ENCODE data around the gene CCDC51. TPM values are rescaled to one million over a fixed set of nuclear protein-coding genes. Genes with fewer than 3 reads are reported as not detected.

CCDC51 gene
- total and polyA plus RNA-seq, 2 of the 13 experiments (the other 11 are each of a cell fraction or from before 2014, with no cell fraction given), result 18.1 to 29.4 TPM

GRCh38 chr3:48431224-48432029 lies 8.5 kb downstream of the CCDC51 start (continued):
- TF ChIP-seq ASH2L (IDR thresholded peaks at IDR 0.05; ENCODE audit: insufficient read length, low read depth, low read length) (peak; percentile 35), ZNF275 (CRISPR knock-in tag; IDR thresholded peaks at IDR 0.05; ENCODE audit: borderline replicate concordance) (no peak), HOXA9 (CRISPR knock-in tag; IDR thresholded peaks at IDR 0.05; ENCODE audit: borderline replicate concordance) (no peak), ATF7-NPFF (CRISPR knock-in tag; IDR thresholded peaks at IDR 0.05; ENCODE audit: low read depth) (no peak), ZNF44 (CRISPR knock-in tag; IDR thresholded peaks at IDR 0.05) (no peak), ZFYVE20 (CRISPR knock-in tag; IDR thresholded peaks at IDR 0.05; ENCODE audit: borderline replicate concordance, low read depth) (no peak), MEIS2 (CRISPR knock-in tag; IDR thresholded peaks at IDR 0.05) (0 out of 2 replicates have a peak, but pooled peaks have one; percentile 51), MIXL1 (CRISPR knock-in tag; IDR thresholded peaks at IDR 0.05) (peak; percentile 83), FOXC1 (CRISPR knock-in tag; IDR thresholded peaks at IDR 0.05; ENCODE audit: borderline replicate concordance) (no peak; the same call in 1 of the 2 replicates), RBM22 (optimal IDR thresholded peaks at IDR 0.05; ENCODE audit: low read length) (no peak), IKZF4 (CRISPR knock-in tag; IDR thresholded peaks at IDR 0.05; ENCODE audit: borderline replicate concordance, low read depth, not compliant biosample characterization) (peak; percentile 65), SYNCRIP (IDR thresholded peaks at IDR 0.05; ENCODE audit: insufficient read depth, low read depth, low read length) (no peak), ZNF335 (CRISPR knock-in tag; IDR thresholded peaks at IDR 0.05) (peak; percentile 60), TOPORS (CRISPR knock-in tag; IDR thresholded peaks at IDR 0.05) (0 out of 2 replicates have a peak, but pooled peaks have one; percentile 14), POLR2G (IDR thresholded peaks at IDR 0.05; ENCODE audit: low read depth, low read length) (peak; percentile 63; the same call in 1 of the 2 replicates), ZFP1 (CRISPR knock-in tag; IDR thresholded peaks at IDR 0.05) (peak; percentile 53; the same call in 1 of the 2 replicates), PHF20 (CRISPR knock-in tag; IDR thresholded peaks at IDR 0.05) (0 out of 2 replicates have a peak, but pooled peaks have one; percentile 30), FOSL2 (CRISPR knock-in tag; IDR thresholded peaks at IDR 0.05) (peak; percentile 62), ZNF609 (CRISPR knock-in tag; IDR thresholded peaks at IDR 0.05; ENCODE audit: borderline replicate concordance) (peak; percentile 97)
- TF ChIP-seq, protein P1, sequence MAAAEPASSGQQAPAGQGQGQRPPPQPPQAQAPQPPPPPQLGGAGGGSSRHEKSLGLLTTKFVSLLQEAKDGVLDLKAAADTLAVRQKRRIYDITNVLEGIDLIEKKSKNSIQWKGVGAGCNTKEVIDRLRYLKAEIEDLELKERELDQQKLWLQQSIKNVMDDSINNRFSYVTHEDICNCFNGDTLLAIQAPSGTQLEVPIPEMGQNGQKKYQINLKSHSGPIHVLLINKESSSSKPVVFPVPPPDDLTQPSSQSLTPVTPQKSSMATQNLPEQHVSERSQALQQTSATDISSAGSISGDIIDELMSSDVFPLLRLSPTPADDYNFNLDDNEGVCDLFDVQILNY (CRISPR knock-in tag; conservative IDR thresholded peaks at IDR 0.05), result no peak
- TF ChIP-seq, protein P2, sequence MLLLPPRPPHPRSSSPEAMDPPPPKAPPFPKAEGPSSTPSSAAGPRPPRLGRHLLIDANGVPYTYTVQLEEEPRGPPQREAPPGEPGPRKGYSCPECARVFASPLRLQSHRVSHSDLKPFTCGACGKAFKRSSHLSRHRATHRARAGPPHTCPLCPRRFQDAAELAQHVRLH (CRISPR knock-in tag; IDR thresholded peaks at IDR 0.05; ENCODE audit: borderline replicate concordance, low read depth), result peak; percentile 63; the same call in 1 of the 2 replicates

Data from HepG2 (cell line).